Activated gamma-delta T cell treated with anti-CD3 and anti-CD28 coated beads, Interleukin-2, amount 50 U/mL, for 16 hours (primary cell): Measurements from ENCODE around the gene ZMYND15.

Experiments
- DNase-seq: peaks from one replicate; pipeline ENCODE4 v3.0.0-alpha.2; 2020; ENCODE audit warnings: low read depth

The ZMYND15 gene

GRCh38 chr17:4717791-4718190 is 21.8 kb upstream of the ZMYND15 start:
- DNase-seq: no peak

GRCh38 chr17:4718276-4718675 is 21.4 kb upstream of the ZMYND15 start:
- DNase-seq: no peak

- DNase-seq: no peak
Measured at GRCh38 chr17:4719146-4719545, 20.5 kb upstream of the ZMYND15 start.

- DNase-seq: no peak
Measured at GRCh38 chr17:4719684-4720221, 19.9 kb upstream of the ZMYND15 start.

GRCh38 chr17:4720787-4721186 is 18.8 kb upstream of the ZMYND15 start:
- DNase-seq: no peak

- DNase-seq: no peak
Measured at GRCh38 chr17:4721203-4722135, 18.2 kb upstream of the ZMYND15 start.

- DNase-seq: no peak
Measured at GRCh38 chr17:4722678-4723240, 16.9 kb upstream of the ZMYND15 start.

GRCh38 chr17:4724650-4725049 is 15.0 kb upstream of the ZMYND15 start:
- no peak for DNase-seq

GRCh38 chr17:4725646-4726310 is 13.9 kb upstream of the ZMYND15 start:
- DNase-seq: no peak

GRCh38 chr17:4728124-4728523 is 11.5 kb upstream of the ZMYND15 start:
- no peak for DNase-seq

- no peak for DNase-seq
Measured at GRCh38 chr17:4733073-4733531, 6.5 kb upstream of the ZMYND15 start.

- DNase-seq: no peak
Measured at GRCh38 chr17:4734857-4735475, 4.7 kb upstream of the ZMYND15 start.

- no peak for DNase-seq
Measured at GRCh38 chr17:4735876-4736651, 3.6 kb upstream of the ZMYND15 start.

- DNase-seq: no peak
Measured at GRCh38 chr17:4738136-4739121, 1.2 kb upstream of the ZMYND15 start.

GRCh38 chr17:4740025-4740351 is 355 bp downstream of the ZMYND15 start:
- no peak for DNase-seq

GRCh38 chr17:4740584-4740983 is 951 bp downstream of the ZMYND15 start:
- DNase-seq: no peak

- no peak for DNase-seq
Measured at GRCh38 chr17:4741544-4741943, 1.9 kb downstream of the ZMYND15 start.

- DNase-seq: no peak
Measured at GRCh38 chr17:4742133-4742532, 2.5 kb downstream of the ZMYND15 start.

GRCh38 chr17:4742629-4743028 is 3.0 kb downstream of the ZMYND15 start:
- DNase-seq: no peak

GRCh38 chr17:4743216-4743615 is 3.6 kb downstream of the ZMYND15 start:
- no peak for DNase-seq
